ENCODE data around the gene C5. TPM values are rescaled to one million over a fixed set of nuclear protein-coding genes. Genes with fewer than 3 reads are reported as not detected.
A peak's percentile ranks its signal among the peaks of the same experiment; 100 is the strongest.

Gene C5
- total and polyA plus RNA-seq, 12 donors = 1.4 to 7.9 (median 3.0) TPM

DNA sequence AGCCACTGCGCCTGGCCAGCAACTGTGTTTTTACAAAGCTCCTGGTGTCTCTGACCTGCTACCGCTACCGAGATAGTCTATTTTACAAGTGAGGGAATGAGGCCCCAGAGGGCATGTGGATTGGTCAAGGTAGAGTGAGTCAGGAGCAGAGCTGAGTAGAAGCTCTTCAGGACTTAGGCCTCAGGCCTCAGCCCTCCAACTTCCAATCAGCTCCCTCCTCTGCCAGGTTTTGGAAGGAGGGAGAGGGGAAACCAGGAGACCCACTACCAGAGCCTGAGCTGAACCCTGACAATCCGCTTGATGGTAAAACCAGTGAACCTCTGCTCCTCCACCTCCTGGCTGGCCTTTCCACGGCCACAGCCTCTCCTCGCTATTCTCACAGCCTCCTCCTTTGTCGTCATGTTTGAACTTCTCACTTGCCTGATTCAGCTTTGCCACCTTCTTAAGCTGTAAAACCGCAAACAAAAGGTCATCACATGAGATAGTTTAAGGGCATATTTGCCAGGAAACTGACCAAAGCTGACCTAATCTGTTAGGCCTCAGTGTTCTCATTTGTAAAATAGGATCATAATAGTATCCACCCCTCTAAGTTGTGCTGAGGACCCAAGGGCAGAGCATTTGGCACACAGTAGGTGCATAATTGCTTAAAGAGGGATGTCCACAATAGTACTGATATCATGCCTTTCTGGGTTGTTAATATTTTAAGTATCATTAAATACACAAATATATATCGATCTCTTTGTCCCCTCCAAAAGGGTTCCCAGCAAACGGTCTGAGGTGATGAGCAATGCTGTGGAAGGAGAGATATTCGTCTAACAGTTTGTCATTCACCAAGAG lies 125.2 kb downstream of the C5 start:
- Histone ChIP-seq H3K4me1 (replicated peaks in 1 of 2) (peaks cover 8 to 39% of the 10 kb centered on the region in 2 donors), H3K36me3 (replicated peaks in 1 of 2) (no peaks in the 10 kb centered on the region), H3K4me3 (no peak overlapping the region), H3K9me3 (replicated peaks in 1 of 3) (no peaks in the 10 kb centered on the region), H3K27me3 (no peaks in the 10 kb centered on the region), H3K27ac (peak overlapping the region in 2 of 5 donors; percentile 19 to 71)
- TF ChIP-seq, protein P1, sequence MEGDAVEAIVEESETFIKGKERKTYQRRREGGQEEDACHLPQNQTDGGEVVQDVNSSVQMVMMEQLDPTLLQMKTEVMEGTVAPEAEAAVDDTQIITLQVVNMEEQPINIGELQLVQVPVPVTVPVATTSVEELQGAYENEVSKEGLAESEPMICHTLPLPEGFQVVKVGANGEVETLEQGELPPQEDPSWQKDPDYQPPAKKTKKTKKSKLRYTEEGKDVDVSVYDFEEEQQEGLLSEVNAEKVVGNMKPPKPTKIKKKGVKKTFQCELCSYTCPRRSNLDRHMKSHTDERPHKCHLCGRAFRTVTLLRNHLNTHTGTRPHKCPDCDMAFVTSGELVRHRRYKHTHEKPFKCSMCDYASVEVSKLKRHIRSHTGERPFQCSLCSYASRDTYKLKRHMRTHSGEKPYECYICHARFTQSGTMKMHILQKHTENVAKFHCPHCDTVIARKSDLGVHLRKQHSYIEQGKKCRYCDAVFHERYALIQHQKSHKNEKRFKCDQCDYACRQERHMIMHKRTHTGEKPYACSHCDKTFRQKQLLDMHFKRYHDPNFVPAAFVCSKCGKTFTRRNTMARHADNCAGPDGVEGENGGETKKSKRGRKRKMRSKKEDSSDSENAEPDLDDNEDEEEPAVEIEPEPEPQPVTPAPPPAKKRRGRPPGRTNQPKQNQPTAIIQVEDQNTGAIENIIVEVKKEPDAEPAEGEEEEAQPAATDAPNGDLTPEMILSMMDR (IDR thresholded peaks at IDR 0.05) = no peak
- TF ChIP-seq POLR2A (IDR thresholded peaks at IDR 0.05) = no peak
- 80 to 89% (median 83%) methylated on average over 11 of the region's 11 CpGs for WGBS, 4 donors
- no peak for DNase-seq
- intact Hi-C loops (cut with DNase I) = loop anchor here in 1 of 2 donors (5.0 kb wide), 1 partner anchor 48 kb away; the partner anchor contains the start of gene PHF19

DNA sequence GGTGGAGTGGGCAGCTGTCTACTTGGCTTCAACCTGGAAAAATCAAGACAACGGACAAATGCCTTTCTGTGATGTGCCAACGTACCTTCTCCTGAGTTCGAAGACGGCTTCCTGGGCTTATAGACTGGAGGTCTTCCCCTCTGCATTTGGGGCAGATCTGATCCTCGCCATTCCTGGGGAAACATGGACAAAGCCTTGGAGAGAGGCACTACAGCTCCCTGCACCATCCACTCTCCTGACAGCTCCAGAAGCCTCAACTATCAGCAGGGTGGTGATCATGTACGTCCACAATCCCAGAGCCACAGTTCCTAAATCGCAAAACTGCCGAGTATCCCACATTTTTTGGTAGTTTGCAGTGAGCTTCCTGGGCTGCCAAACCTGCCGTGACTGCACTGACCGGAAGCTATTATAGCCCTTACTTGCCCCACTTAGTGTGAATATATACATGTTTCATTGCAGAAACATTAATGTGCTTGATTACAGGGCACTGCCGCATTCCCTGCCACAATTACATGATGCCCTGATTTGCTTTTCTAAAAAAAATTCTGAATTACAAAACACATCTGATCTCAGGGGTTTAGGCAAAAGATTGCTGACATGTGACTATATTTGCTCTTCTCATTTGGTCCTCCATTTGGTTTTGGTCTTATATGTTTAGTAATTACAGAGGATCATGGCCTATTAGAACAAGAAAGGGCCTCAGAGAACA lies 126.3 kb downstream of the C5 start:
- intact Hi-C loops (cut with DNase I) = loop anchor here in 1 of 2 donors (5.0 kb wide), 1 partner anchor 46 kb away; the partner anchor contains the start of gene PHF19
- 92 to 97% (median 93%) methylated on average over 5 to 11 of the region's 11 CpGs for WGBS, 4 donors
- H3K36me3 ChIP-seq (replicated peaks in 1 of 2) = no peaks in the 10 kb centered on the region
- no peaks in the 10 kb centered on the region for H3K27me3 ChIP-seq
- H3K27ac ChIP-seq = peak overlapping the region in 1 of 5 donors; percentile 78
- H3K9me3 ChIP-seq (replicated peaks in 1 of 3) = no peaks in the 10 kb centered on the region
- peaks cover 0 to 44% of the 10 kb centered on the region in 2 donors for H3K4me1 ChIP-seq (replicated peaks in 1 of 2)
- no peak for DNase-seq
- no peak overlapping the region for H3K4me3 ChIP-seq
- TF ChIP-seq, protein P1 (IDR thresholded peaks at IDR 0.05) = no peak
- TF ChIP-seq POLR2A (IDR thresholded peaks at IDR 0.05) = no peak

DNA sequence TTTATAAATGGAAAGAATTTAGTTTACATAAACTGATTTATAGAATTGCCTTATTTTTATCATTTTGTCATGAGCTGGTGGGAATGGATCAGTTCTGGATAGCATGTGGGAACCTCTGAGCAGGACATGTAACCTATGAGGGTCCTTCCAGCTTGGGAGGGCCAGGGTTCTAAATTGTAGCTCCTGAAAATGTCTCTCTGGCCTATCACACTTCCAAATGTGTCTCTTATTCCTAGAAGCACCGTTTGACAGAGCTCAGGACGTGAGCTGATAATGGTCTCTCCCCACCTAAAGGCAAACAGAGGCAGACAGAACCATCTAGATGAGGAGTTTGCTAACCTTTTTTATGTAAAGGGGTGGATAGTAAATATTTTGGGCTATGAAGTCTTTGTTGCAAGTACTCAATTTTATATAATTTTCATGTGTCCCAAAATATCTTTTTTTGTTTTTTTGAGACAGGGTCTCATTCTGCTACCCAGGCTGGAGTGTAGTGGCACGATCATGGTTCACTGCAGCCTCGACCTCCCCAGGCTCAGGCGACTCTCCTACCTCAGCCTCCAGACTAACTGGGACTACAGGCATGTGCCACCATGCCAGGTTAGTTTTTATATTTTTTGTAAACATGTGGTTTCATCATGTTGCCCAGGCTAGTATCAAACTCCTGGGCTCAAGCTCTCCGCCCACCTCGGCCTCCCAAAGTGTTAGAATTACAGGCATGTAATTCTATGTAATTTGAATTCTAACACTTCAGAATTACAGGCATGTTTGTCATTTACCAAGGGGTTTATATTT lies 127.5 kb downstream of the C5 start:
- intact Hi-C loops (cut with DNase I) = loop anchor here in 1 of 2 donors (5.0 kb wide), 1 partner anchor 45 kb away; the partner anchor contains the start of gene PHF19
- Histone ChIP-seq H3K4me3 (no peak overlapping the region), H3K27ac (peak overlapping the region in 1 of 5 donors; percentile 78), H3K27me3 (no peaks in the 10 kb centered on the region), H3K4me1 (replicated peaks in 1 of 2) (peaks cover 0 to 40% of the 10 kb centered on the region in 2 donors), H3K9me3 (replicated peaks in 1 of 3) (no peaks in the 10 kb centered on the region), H3K36me3 (replicated peaks in 1 of 2) (no peaks in the 10 kb centered on the region)
- DNase-seq = no peak
- TF ChIP-seq, protein P1 (IDR thresholded peaks at IDR 0.05) = no peak
- TF ChIP-seq POLR2A (IDR thresholded peaks at IDR 0.05) = no peak
- 72 to 81% (median 76%) methylated on average over 7 of the region's 7 CpGs for WGBS, 4 donors

All from adrenal gland (tissue), 12 donors.